DOHH2 (cell line): ENCODE measurements around the gene KIT.

ENCODE experiments used
- EZH2phosphoT487 ChIP-seq: fragments of 200-600 bp; sonication (generic); IDR thresholded peaks from 2 replicates; pipeline ENCODE4 v1.6.1; 2017; ENCODE audit warnings: borderline replicate concordance, mild to moderate bottlenecking, antibody characterized with exemption, low read length, moderate library complexity, mixed read lengths
- TF ChIP-seq, protein P1 (sequence below): fragments of 200-600 bp; sonication (generic); IDR thresholded peaks from one replicate; pipeline ENCODE4 v1.5.1; 2014; ENCODE audit warnings: antibody characterized with exemption, mild to moderate bottlenecking, low read depth, low read length; ENCODE audit not compliant: poor library complexity, severe bottlenecking

DNA sequence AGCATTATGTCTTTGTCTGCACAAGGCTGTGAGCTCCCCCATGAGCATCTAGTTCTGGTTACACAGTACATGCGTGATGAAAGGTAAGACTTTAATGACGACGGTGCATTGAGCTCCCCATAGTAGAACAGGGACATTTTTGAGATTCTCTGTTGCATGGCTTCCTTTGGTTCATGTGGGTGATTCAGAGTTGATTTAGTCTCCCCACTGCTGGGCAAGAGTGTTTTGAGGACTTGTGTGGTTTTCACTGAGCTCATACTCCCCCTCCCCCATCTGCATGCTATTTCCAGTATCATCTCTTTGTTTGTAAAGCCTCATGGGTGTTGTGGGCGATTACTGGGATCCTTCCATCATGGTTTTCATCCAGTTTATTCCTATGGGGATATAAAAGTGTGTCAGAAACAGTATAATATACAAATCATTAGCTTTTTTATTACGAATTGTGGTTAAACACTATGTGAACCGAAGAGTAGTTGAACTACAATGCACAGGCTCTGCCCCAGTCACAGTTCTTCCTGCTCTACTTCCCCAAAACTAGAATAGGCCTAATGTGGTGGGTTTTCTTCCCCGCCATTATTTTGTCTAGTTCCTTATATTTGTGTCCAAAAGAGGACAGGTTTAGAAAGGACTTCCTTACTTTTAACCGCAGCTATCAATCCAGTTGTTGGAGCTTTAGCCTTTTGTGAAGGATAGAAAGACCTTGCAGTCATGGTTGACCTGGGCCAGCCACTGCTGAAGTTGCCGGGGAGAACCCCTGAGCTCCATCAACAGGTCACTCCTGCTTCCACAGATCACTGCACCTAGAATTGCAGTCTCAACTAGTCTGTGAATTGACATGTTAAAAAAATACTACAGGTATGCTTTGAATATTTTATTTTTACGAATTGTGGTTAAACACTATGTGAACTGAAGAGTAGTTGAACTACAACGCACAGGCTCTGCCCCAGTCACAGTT is 30.4 kb downstream of the KIT start:
- TF ChIP-seq, protein P1, sequence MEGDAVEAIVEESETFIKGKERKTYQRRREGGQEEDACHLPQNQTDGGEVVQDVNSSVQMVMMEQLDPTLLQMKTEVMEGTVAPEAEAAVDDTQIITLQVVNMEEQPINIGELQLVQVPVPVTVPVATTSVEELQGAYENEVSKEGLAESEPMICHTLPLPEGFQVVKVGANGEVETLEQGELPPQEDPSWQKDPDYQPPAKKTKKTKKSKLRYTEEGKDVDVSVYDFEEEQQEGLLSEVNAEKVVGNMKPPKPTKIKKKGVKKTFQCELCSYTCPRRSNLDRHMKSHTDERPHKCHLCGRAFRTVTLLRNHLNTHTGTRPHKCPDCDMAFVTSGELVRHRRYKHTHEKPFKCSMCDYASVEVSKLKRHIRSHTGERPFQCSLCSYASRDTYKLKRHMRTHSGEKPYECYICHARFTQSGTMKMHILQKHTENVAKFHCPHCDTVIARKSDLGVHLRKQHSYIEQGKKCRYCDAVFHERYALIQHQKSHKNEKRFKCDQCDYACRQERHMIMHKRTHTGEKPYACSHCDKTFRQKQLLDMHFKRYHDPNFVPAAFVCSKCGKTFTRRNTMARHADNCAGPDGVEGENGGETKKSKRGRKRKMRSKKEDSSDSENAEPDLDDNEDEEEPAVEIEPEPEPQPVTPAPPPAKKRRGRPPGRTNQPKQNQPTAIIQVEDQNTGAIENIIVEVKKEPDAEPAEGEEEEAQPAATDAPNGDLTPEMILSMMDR, result no peak
- no peak for TF ChIP-seq EZH2phosphoT487
